Esophagus muscularis mucosa (tissue), 4 donors: ENCODE measurements around the gene THRA. TPM values are rescaled to one million over a fixed set of nuclear protein-coding genes. Genes with fewer than 3 reads are reported as not detected.

Experiments used
- DNase-seq: peaks from one replicate; pipeline ENCODE4 v3.0.0-alpha.2; 2017; ENCODE audit errors: extremely low spot score
- H3K27ac ChIP-seq, 4 donors: fragments of 200-600 bp; sonication (generic); replicated peaks in 1 of 4; 1 replicate in 3 of 4; 2 replicates in 1 of 4; pipeline ENCODE4 v1.5.1; 2016 to 2019; ENCODE audit warnings: mild to moderate bottlenecking in 1 of 4
- H3K27me3 ChIP-seq, 4 donors: fragments of 200-600 bp; sonication (generic); one replicate each; pipeline versions ENCODE4 v1.5.1 to v1.6.0; 2016 to 2019
- H3K36me3 ChIP-seq, 4 donors: fragments of 200-600 bp; sonication (generic); one replicate each; pipeline ENCODE4 v1.5.1; 2016 to 2019
- H3K4me1 ChIP-seq, 4 donors: fragments of 200-600 bp; sonication (generic); one replicate each; pipeline ENCODE4 v1.5.1; 2016 to 2019
- H3K4me3 ChIP-seq, 4 donors: fragments of 200-600 bp; sonication (generic); 1 replicate in 2 of 4; 2 replicates in 2 of 4; pipeline ENCODE4 v1.5.1; 2016 to 2019; ENCODE audit warnings: mild to moderate bottlenecking in 4 of 4, moderate library complexity in 1 of 4
- H3K9me3 ChIP-seq, 4 donors: fragments of 200-600 bp; sonication (generic); 1 replicate in 3 of 4; 2 replicates in 1 of 4; pipeline ENCODE4 v1.5.1; 2016 to 2019
- EP300 ChIP-seq: sonication (generic); formaldehyde crosslinking; IDR thresholded peaks from one replicate; pipeline ENCODE4 v1.6.1; 2017; ENCODE audit warnings: antibody characterized with exemption
- POLR2A ChIP-seq: fragments of 450-650 bp; IDR thresholded peaks from one replicate; pipeline ENCODE4 v1.6.1; 2017; ENCODE audit warnings: antibody characterized with exemption, moderate library complexity, mild to moderate bottlenecking, low read depth
- POLR2AphosphoS5 ChIP-seq, 2 donors: sonication (generic); formaldehyde crosslinking; IDR thresholded peaks; one replicate each; pipeline ENCODE4 v1.6.1; 2017; ENCODE audit warnings: antibody characterized with exemption in 2 of 2
- WGBS: methylation state at CpG from one replicate; pipeline ENCODE4 v1.1.5; 2018; 5-methylcytosine and 5-hydroxymethylcytosine counted together
- intact Hi-C: fragments of 100-400 bp; cut with DNase I; formaldehyde crosslinking; loops from one replicate; pipeline ENCODE4 v1.15.1; 2023
- total RNA-seq, 4 donors: library from RNA; depleted of rRNA; stranded (reverse); fragments of >200 nt; gene quantifications; one replicate each; pipeline versions ENCODE4 v1.1.0 to v1.2.1, GENCODE V29; 2016
- TF ChIP-seq, protein P1 (sequence below), 3 experiments: fragments of 200-600 bp in 2 of 3; fragments of 450-650 bp in 1 of 3; sonication (generic) in 2 of 3; IDR thresholded peaks; one replicate each; pipeline ENCODE4 v1.5.1; 2017 to 2019; ENCODE audit warnings: antibody characterized with exemption in 3 of 3, mild to moderate bottlenecking in 2 of 3, moderate library complexity in 1 of 3

THRA gene
- total RNA-seq, 4 donors from 2014 or later: 69.7 to 112 (median 85.2) TPM

DNA sequence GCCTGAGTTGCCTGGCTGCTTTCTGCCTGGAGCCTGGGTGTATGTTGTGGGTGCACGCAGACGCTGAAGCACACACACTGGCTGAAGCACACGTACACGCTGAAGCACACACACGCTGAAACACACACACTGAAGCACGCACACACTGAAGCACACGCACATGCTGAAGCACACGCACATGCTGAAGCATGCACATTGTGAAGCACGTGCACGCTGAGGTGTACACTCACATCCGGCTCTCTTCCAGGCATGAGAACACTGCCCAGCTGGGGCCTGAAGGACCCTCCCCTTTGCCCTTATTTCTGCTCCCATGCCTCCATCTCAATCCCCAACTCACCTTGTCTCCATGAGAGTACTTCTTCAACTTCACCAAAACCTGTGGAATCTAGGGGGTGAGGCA is 31.1 kb upstream of the THRA start:
- Histone ChIP-seq H3K4me1 (peaks cover 20 to 60% (median 48%) of the 10 kb centered on the region in 4 donors), H3K27ac (peak overlapping the region; percentile 70 to 77 (median 75)), H3K36me3 (peaks cover 44 to 94% (median 82%) of the 10 kb centered on the region in 4 donors), H3K4me3 (no peak overlapping the region), H3K9me3 (no peaks in the 10 kb centered on the region), H3K27me3 (no peaks in the 10 kb centered on the region)
- intact Hi-C loops: no loop called here
- TF ChIP-seq EP300: no peak
- no peak for TF ChIP-seq POLR2AphosphoS5 (IDR thresholded peaks at IDR 0.05)
- no peak for TF ChIP-seq POLR2A
- TF ChIP-seq, protein P1, sequence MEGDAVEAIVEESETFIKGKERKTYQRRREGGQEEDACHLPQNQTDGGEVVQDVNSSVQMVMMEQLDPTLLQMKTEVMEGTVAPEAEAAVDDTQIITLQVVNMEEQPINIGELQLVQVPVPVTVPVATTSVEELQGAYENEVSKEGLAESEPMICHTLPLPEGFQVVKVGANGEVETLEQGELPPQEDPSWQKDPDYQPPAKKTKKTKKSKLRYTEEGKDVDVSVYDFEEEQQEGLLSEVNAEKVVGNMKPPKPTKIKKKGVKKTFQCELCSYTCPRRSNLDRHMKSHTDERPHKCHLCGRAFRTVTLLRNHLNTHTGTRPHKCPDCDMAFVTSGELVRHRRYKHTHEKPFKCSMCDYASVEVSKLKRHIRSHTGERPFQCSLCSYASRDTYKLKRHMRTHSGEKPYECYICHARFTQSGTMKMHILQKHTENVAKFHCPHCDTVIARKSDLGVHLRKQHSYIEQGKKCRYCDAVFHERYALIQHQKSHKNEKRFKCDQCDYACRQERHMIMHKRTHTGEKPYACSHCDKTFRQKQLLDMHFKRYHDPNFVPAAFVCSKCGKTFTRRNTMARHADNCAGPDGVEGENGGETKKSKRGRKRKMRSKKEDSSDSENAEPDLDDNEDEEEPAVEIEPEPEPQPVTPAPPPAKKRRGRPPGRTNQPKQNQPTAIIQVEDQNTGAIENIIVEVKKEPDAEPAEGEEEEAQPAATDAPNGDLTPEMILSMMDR (IDR thresholded peaks at IDR 0.05): no peak
- DNase-seq: no peak
- WGBS: 81% methylated on average over 7 of the region's 11 CpGs

DNA sequence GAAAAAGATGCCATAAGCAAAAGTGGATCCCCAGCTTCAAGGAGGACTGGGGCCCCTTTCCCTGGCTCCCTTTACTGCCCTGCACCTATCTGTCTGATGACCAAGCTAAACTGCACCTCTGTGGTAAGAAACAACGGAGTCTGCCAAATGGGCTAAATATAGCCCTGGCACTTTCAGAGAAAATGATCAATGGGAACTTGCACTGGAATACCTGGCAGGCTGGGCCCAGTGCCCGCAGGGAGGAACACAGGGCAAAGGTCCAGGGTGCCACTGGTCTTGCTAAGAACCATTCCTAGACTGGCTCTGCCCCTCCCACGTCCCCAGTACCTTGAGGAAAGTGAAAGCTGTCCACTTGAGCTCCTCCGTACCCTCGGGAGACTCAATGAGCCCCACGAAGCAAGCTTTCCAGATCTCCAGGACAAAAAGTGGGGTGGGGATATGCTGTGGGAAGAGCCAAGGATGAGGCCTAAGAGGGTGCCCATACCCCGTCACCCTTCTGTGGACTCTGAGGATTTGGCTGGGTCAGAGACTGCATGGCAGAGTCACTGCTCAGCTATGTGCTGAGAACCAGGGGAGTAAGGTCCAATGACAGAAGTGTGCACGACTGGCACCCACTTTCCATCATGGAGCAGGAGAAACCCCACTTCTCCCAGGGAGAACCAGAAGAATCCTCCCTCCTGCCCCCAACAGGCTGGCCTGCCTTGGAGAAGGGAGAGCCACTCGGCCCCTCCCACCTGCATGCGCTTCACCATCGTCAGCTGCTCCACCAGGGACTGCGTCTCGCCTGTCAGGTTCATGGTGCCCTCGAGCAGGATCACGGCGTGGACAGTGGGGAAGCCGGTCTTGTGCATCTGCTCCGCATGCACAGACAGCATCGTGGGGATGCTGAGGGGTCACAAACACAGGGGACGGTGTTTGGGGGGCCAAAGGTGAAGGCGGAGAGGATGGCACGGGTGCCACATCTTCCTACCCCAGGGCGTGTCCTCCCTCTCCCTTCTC is 30.1 kb upstream of the THRA start:
- H3K27me3 ChIP-seq: no peaks in the 10 kb centered on the region
- no peak for DNase-seq
- H3K27ac ChIP-seq: peak overlapping the region; percentile 70 to 77 (median 75)
- WGBS: 79% methylated on average over 18 of the region's 23 CpGs
- no peaks in the 10 kb centered on the region for H3K9me3 ChIP-seq
- intact Hi-C loops: no loop called here
- H3K4me1 ChIP-seq: peaks cover 15 to 57% (median 42%) of the 10 kb centered on the region in 4 donors
- TF ChIP-seq POLR2AphosphoS5 (IDR thresholded peaks at IDR 0.05) (peak; percentile 61 to 71), POLR2A (no peak), EP300 (no peak)
- TF ChIP-seq, protein P1 (IDR thresholded peaks at IDR 0.05): no peak
- no peak overlapping the region for H3K4me3 ChIP-seq
- peaks cover 44 to 88% (median 80%) of the 10 kb centered on the region in 4 donors for H3K36me3 ChIP-seq

DNA sequence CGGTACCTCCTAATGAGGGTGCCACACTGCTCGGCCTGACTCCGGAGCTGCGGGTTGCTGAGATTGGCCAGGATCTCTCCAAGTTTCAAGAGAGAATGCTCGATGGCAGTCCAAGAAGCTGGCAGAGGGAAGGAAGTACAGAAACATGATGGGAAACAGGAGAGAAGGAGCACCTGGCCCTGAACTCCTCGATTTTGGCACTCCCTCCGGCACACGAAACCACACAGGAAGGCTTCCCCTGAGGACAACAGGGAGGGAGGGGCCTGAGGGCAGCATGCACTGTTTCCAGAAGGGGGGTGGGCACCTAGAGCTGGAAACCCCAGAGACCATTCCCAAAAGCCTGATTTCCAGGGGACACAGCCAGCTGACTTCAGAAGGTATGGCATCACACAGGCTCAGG is 29.4 kb upstream of the THRA start:
- Histone ChIP-seq H3K27me3 (no peaks in the 10 kb centered on the region), H3K27ac (peak overlapping the region; percentile 70 to 77 (median 75)), H3K4me1 (peaks cover 19 to 64% (median 49%) of the 10 kb centered on the region in 4 donors), H3K9me3 (no peaks in the 10 kb centered on the region), H3K36me3 (peaks cover 43 to 83% (median 73%) of the 10 kb centered on the region in 4 donors), H3K4me3 (no peak overlapping the region)
- no peak for DNase-seq
- 83% methylated on average over 8 of the region's 8 CpGs for WGBS
- intact Hi-C loops: no loop called here
- no peak for TF ChIP-seq POLR2AphosphoS5 (IDR thresholded peaks at IDR 0.05)
- TF ChIP-seq, protein P1 (IDR thresholded peaks at IDR 0.05): no peak
- TF ChIP-seq EP300: no peak
- no peak for TF ChIP-seq POLR2A

DNA sequence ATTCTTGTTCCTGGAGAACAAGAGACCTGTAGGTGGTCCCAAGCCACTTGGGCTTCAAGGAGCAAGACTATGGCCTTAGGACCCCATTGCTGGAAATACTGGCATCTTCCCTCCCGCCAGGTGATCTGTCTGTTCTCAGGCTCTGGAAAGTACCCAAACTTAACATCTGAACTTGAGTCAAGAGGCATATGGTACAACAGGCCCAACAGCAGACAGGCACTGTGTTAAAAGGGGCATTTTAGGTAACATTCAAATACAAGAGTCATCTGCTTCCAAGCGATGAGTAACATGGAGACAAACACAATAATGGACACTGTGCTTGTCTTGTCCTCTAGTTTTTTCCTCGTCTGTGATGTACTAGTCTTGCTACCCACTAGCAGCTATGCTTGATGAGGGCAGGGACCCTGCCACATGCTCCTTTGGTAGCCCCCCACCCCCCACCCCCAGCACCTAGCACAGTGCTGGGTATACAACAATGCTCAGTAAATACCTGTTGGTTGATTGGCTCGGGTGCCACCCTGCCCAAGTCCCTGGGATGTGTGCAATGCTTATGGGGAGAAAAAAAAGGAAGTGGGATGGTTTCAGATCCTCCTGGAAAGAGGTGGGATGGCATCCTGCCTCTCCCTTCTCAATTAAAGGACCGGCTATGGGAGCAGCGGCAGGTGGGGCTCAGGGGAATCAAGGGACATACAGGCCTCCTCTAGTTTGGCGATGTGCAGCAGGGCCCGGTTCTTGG is 28.2 kb upstream of the THRA start:
- Histone ChIP-seq H3K9me3 (no peaks in the 10 kb centered on the region), H3K27me3 (no peaks in the 10 kb centered on the region), H3K4me3 (no peak overlapping the region), H3K4me1 (peaks cover 29 to 75% (median 59%) of the 10 kb centered on the region in 4 donors), H3K27ac (no peak overlapping the region), H3K36me3 (peaks cover 30 to 71% (median 60%) of the 10 kb centered on the region in 4 donors)
- no peak for TF ChIP-seq POLR2A
- TF ChIP-seq, protein P1 (IDR thresholded peaks at IDR 0.05): no peak
- no peak for TF ChIP-seq POLR2AphosphoS5 (IDR thresholded peaks at IDR 0.05)
- no peak for TF ChIP-seq EP300
- 70% methylated on average over 8 of the region's 8 CpGs for WGBS
- intact Hi-C loops: no loop called here
- no peak for DNase-seq
